ENCODE data around the gene PDGFC. TPM values are rescaled to one million over a fixed set of nuclear protein-coding genes. Genes with fewer than 3 reads are reported as not detected.

The PDGFC gene
- total and polyA plus RNA-seq, 2 of the 13 experiments (the other 11 are each of a cell fraction or from before 2014, with no cell fraction given) = 4.6 to 9.1 TPM

GRCh38 chr4:156959298-156959702 lies 12.3 kb downstream of the PDGFC start:
- H3K27me3 ChIP-seq (ENCODE audit: control insufficient read depth in 1 of 2, insufficient read depth in 2 of 2, low read length in 2 of 2) = no peaks in the 10 kb centered on the region
- WGBS (ENCODE audit: low lambda C conversion rate) = 70% methylated on average over 3 of the region's 3 CpGs
- BruUV-seq (replicated peaks) = no TSS peak
- TF ChIP-seq BCL6 (CRISPR knock-in tag; IDR thresholded peaks at IDR 0.05) (no peak), STAG1 (CRISPR knock-in tag; IDR thresholded peaks at IDR 0.05) (no peak), BRCA1 (CRISPR knock-in tag; IDR thresholded peaks at IDR 0.05) (no peak), MIER3 (CRISPR knock-in tag; IDR thresholded peaks at IDR 0.05; ENCODE audit: borderline replicate concordance) (no peak), HNRNPLL (IDR thresholded peaks at IDR 0.05; ENCODE audit: low read depth, low read length, poor library complexity, severe bottlenecking) (no peak), PREB (CRISPR knock-in tag; IDR thresholded peaks at IDR 0.05) (no peak), HIC2 (CRISPR knock-in tag; IDR thresholded peaks at IDR 0.05; ENCODE audit: low read depth) (no peak), KAT2B (IDR thresholded peaks at IDR 0.05; ENCODE audit: borderline replicate concordance, low read depth, low read length) (no peak), ZNF432 (CRISPR knock-in tag; IDR thresholded peaks at IDR 0.05; ENCODE audit: borderline replicate concordance) (no peak), ZNF850 (CRISPR knock-in tag; conservative IDR thresholded peaks at IDR 0.05) (no peak), YEATS2 (CRISPR knock-in tag; IDR thresholded peaks at IDR 0.05; ENCODE audit: borderline replicate concordance) (no peak), ATF7-NPFF (CRISPR knock-in tag; IDR thresholded peaks at IDR 0.05; ENCODE audit: low read depth) (no peak), NCOR1 (IDR thresholded peaks at IDR 0.05; ENCODE audit: borderline replicate concordance, low read length) (no peak), ZNF18 (CRISPR knock-in tag; IDR thresholded peaks at IDR 0.05; ENCODE audit: insufficient replicate concordance) (no peak)
- H4K20me1 ChIP-seq (ENCODE audit: insufficient read depth, low read length) = no peaks in the 10 kb centered on the region
- FAIRE-seq = no peak
- CTCF ChIA-PET (ENCODE audit: low intra/inter-chr PET ratio, low total read pairs) = no interaction called here
- H3K27ac ChIP-seq (ENCODE audit: extremely low read length, insufficient read depth, low read length) = no peak overlapping the region
- H3K9ac ChIP-seq (ENCODE audit: insufficient read depth, low read depth, low read length) = no peak overlapping the region
- H3K36me3 ChIP-seq (replicated peaks in 1 of 2; ENCODE audit: control insufficient read depth in 1 of 2, insufficient read depth in 2 of 2, low read length in 2 of 2) = no peaks in the 10 kb centered on the region
- H3K9me3 ChIP-seq (ENCODE audit: low read length) = no peaks in the 10 kb centered on the region
- no peak overlapping the region for H2AFZ ChIP-seq (ENCODE audit: low read length)
- POLR2A ChIA-PET = no interaction called here
- ATAC-seq = no peak
- in situ Hi-C loops (cut with HindIII; ENCODE audit: extremely low pct_ligation_motif_present, low pct_unique_long_range_greater_than_20kb) (loop anchor here (25.0 kb wide), 1 partner anchor 1078 kb away; no protein-coding TSS in a partner anchor), intact Hi-C loops (cut with micrococcal nuclease; ENCODE audit: unreplicated experiment) (no loop called here)
- peaks cover 41% of the 10 kb centered on the region for H3K4me1 ChIP-seq (ENCODE audit: insufficient read depth, low read length)
- no peak for DNase-seq (ENCODE audit: low spot score)
- no peak overlapping the region for H3K4me2 ChIP-seq (ENCODE audit: low read depth, low read length)
- H3K4me3 ChIP-seq (replicated peaks in 1 of 3; ENCODE audit: insufficient read depth in 1 of 3, low read depth in 2 of 3, low read length in 3 of 3) = no peak overlapping the region
- H3K79me2 ChIP-seq (ENCODE audit: insufficient read depth, low read length) = peaks cover 2% of the 10 kb centered on the region

All from HepG2 (cell line).